Parathyroid adenoma (tissue), 2 donors: Measurements from ENCODE around the gene FAP.

Experiments used
- H2AFZ ChIP-seq: fragments of 300-600 bp; sonication (generic); one replicate; pipeline ENCODE4 v1.7.0; 2017; ENCODE audit warnings: antibody characterized with exemption, mild to moderate bottlenecking
- H3K27ac ChIP-seq: fragments of 300-600 bp; sonication (generic); one replicate; pipeline ENCODE4 v1.7.0; 2017
- H3K27me3 ChIP-seq: fragments of 300-600 bp; sonication (generic); one replicate; pipeline ENCODE4 v1.7.0; 2017; ENCODE audit warnings: low read length; ENCODE audit not compliant: control insufficient read depth, insufficient read depth
- H3K36me3 ChIP-seq: fragments of 300-600 bp; sonication (generic); one replicate; pipeline ENCODE4 v1.7.0; 2017; ENCODE audit warnings: low read length; ENCODE audit not compliant: control insufficient read depth, insufficient read depth
- H3K4me1 ChIP-seq: fragments of 300-600 bp; sonication (generic); one replicate; pipeline ENCODE4 v1.7.0; 2017; ENCODE audit warnings: control low read depth
- H3K4me2 ChIP-seq: fragments of 300-600 bp; sonication (generic); one replicate; pipeline ENCODE4 v1.7.0; 2017; ENCODE audit warnings: low read length
- H3K4me3 ChIP-seq: fragments of 300-600 bp; sonication (generic); one replicate; pipeline ENCODE4 v1.7.0; 2017; ENCODE audit warnings: low read depth, low read length
- H3K79me2 ChIP-seq: fragments of 300-600 bp; sonication (generic); one replicate; pipeline ENCODE4 v1.7.0; 2017; ENCODE audit warnings: control low read depth
- H3K9ac ChIP-seq: fragments of 300-600 bp; sonication (generic); one replicate; pipeline ENCODE4 v1.7.0; 2017; ENCODE audit warnings: mild to moderate bottlenecking
- H3K9me3 ChIP-seq: fragments of 300-600 bp; sonication (generic); one replicate; pipeline ENCODE4 v1.7.0; 2017; ENCODE audit warnings: low read length; ENCODE audit not compliant: control insufficient read depth
- CTCF ChIP-seq: fragments of 300-600 bp; sonication (generic); IDR thresholded peaks from one replicate; pipeline ENCODE4 v1.7.0; 2017; ENCODE audit warnings: antibody characterized with exemption, mild to moderate bottlenecking
- donor health status: primary hyperparathyroidism.

Gene FAP

GRCh38 chr2:162202203-162202602 is 41.0 kb downstream of the FAP start:
- Histone ChIP-seq H3K27me3 (no peaks in the 10 kb centered on the region), H3K36me3 (no peaks in the 10 kb centered on the region), H3K9ac (no peak overlapping the region), H3K9me3 (no peaks in the 10 kb centered on the region), H3K27ac (no peak overlapping the region), H3K79me2 (no peaks in the 10 kb centered on the region), H3K4me3 (no peak overlapping the region), H2AFZ (no peak overlapping the region), H3K4me2 (no peak overlapping the region), H3K4me1 (no peaks in the 10 kb centered on the region)
- TF ChIP-seq CTCF: no peak

GRCh38 chr2:162200636-162201035 is 42.6 kb downstream of the FAP start:
- H2AFZ ChIP-seq: no peak overlapping the region
- H3K79me2 ChIP-seq: no peaks in the 10 kb centered on the region
- H3K27ac ChIP-seq: no peak overlapping the region
- H3K4me3 ChIP-seq: no peak overlapping the region
- H3K9me3 ChIP-seq: no peaks in the 10 kb centered on the region
- no peak overlapping the region for H3K9ac ChIP-seq
- no peak overlapping the region for H3K4me2 ChIP-seq
- H3K4me1 ChIP-seq: no peaks in the 10 kb centered on the region
- TF ChIP-seq CTCF: no peak
- H3K27me3 ChIP-seq: no peaks in the 10 kb centered on the region
- H3K36me3 ChIP-seq: no peaks in the 10 kb centered on the region

- Histone ChIP-seq H3K79me2 (no peaks in the 10 kb centered on the region), H3K4me3 (no peak overlapping the region), H3K9me3 (no peaks in the 10 kb centered on the region), H3K9ac (no peak overlapping the region), H2AFZ (no peak overlapping the region), H3K36me3 (no peaks in the 10 kb centered on the region), H3K27me3 (no peaks in the 10 kb centered on the region), H3K27ac (no peak overlapping the region), H3K4me1 (no peaks in the 10 kb centered on the region), H3K4me2 (no peak overlapping the region)
- no peak for TF ChIP-seq CTCF
Observed at GRCh38 chr2:162199913-162200312, 43.3 kb downstream of the FAP start.

GRCh38 chr2:162198239-162198638 is 45.0 kb downstream of the FAP start:
- Histone ChIP-seq H3K36me3 (no peaks in the 10 kb centered on the region), H3K4me2 (no peak overlapping the region), H3K9me3 (no peaks in the 10 kb centered on the region), H3K27me3 (no peaks in the 10 kb centered on the region), H2AFZ (no peak overlapping the region), H3K9ac (no peak overlapping the region), H3K27ac (no peak overlapping the region), H3K4me1 (no peaks in the 10 kb centered on the region), H3K4me3 (no peak overlapping the region), H3K79me2 (no peaks in the 10 kb centered on the region)
- TF ChIP-seq CTCF: no peak

GRCh38 chr2:162197069-162197825 is 46.0 kb downstream of the FAP start:
- TF ChIP-seq CTCF: no peak
- no peak overlapping the region for H2AFZ ChIP-seq
- no peak overlapping the region for H3K27ac ChIP-seq
- no peaks in the 10 kb centered on the region for H3K4me1 ChIP-seq
- no peak overlapping the region for H3K9ac ChIP-seq
- no peaks in the 10 kb centered on the region for H3K36me3 ChIP-seq
- H3K4me2 ChIP-seq: no peak overlapping the region
- H3K9me3 ChIP-seq: no peaks in the 10 kb centered on the region
- no peak overlapping the region for H3K4me3 ChIP-seq
- no peaks in the 10 kb centered on the region for H3K79me2 ChIP-seq
- no peaks in the 10 kb centered on the region for H3K27me3 ChIP-seq
